MM.1S (cell line): ENCODE measurements around the gene SDK1.

Source experiments
- DNase-seq: peaks from one replicate; pipeline ENCODE4 v3.0.0-alpha.2; 2015
- H2AFZ ChIP-seq: fragments of 300-600 bp; sonication (generic); 2 replicates; pipeline ENCODE4 v1.6.0; 2016; ENCODE audit warnings: antibody characterized with exemption, low read length
- H3F3A ChIP-seq: fragments of 300-600 bp; sonication (generic); 2 replicates; pipeline ENCODE4 v1.6.1; 2016; ENCODE audit warnings: mild to moderate bottlenecking, antibody characterized with exemption, low read length, moderate library complexity, mixed read lengths; ENCODE audit not compliant: insufficient read depth
- H3K27ac ChIP-seq: fragments of 300-600 bp; sonication (generic); 2 replicates; pipeline ENCODE4 v1.5.1; 2016; ENCODE audit warnings: mild to moderate bottlenecking, low read length
- H3K27me3 ChIP-seq: fragments of 300-600 bp; sonication (generic); replicated peaks from 2 replicates; pipeline ENCODE4 v1.6.0; 2016; ENCODE audit warnings: low read length; ENCODE audit not compliant: insufficient read depth
- H3K36me3 ChIP-seq: fragments of 300-600 bp; sonication (generic); replicated peaks from 2 replicates; pipeline ENCODE4 v1.6.1; 2016; ENCODE audit warnings: mild to moderate bottlenecking, low read length, mixed read lengths; ENCODE audit not compliant: insufficient read depth
- H3K4me1 ChIP-seq: fragments of 300-600 bp; sonication (generic); 2 replicates; pipeline ENCODE4 v1.6.1; 2016; ENCODE audit warnings: low read length, mixed read lengths
- H3K4me2 ChIP-seq: fragments of 300-600 bp; sonication (generic); 2 replicates; pipeline ENCODE4 v1.6.0; 2016; ENCODE audit warnings: low read depth, low read length
- H3K4me3 ChIP-seq: fragments of 300-600 bp; sonication (generic); 2 replicates; pipeline ENCODE4 v1.5.1; 2016; ENCODE audit warnings: low read length, mixed read lengths
- H3K79me2 ChIP-seq: fragments of 300-600 bp; sonication (generic); 2 replicates; pipeline ENCODE4 v1.6.1; 2016; ENCODE audit warnings: mixed run types, low read length, mixed read lengths
- H3K9ac ChIP-seq: fragments of 300-600 bp; sonication (generic); 2 replicates; pipeline ENCODE4 v1.6.1; 2016; ENCODE audit warnings: low read length, mixed read lengths
- H3K9me2 ChIP-seq: fragments of 300-600 bp; sonication (generic); replicated peaks from 2 replicates; pipeline ENCODE4 v1.6.1; 2016; ENCODE audit warnings: mild to moderate bottlenecking, low read length, mixed read lengths; ENCODE audit not compliant: insufficient read depth
- H3K9me3 ChIP-seq: fragments of 300-600 bp; sonication (generic); replicated peaks from 2 replicates; pipeline ENCODE4 v1.6.1; 2016; ENCODE audit warnings: mild to moderate bottlenecking, low read length, mixed read lengths; ENCODE audit not compliant: insufficient read depth
- H4K20me1 ChIP-seq: fragments of 300-600 bp; sonication (generic); 2 replicates; pipeline ENCODE4 v1.6.1; 2016; ENCODE audit warnings: mild to moderate bottlenecking, low read length, moderate library complexity, mixed read lengths; ENCODE audit not compliant: insufficient read depth
- EZH2 ChIP-seq: fragments of 300-600 bp; sonication (generic); optimal IDR thresholded peaks from 2 replicates; pipeline ENCODE3; 2017; ENCODE audit warnings: low read depth, mild to moderate bottlenecking, antibody characterized with exemption, low read length, mixed read lengths
- EZH2phosphoT487 ChIP-seq: fragments of 300-600 bp; sonication (generic); IDR thresholded peaks from 2 replicates; pipeline ENCODE4 v1.6.1; 2018; ENCODE audit warnings: antibody characterized with exemption, low read length
- TF ChIP-seq, protein P1 (sequence below): fragments of 300-600 bp; sonication (generic); IDR thresholded peaks from 2 replicates; pipeline ENCODE4 v1.5.1; 2016; ENCODE audit warnings: antibody characterized with exemption, low read length, mixed read lengths

The SDK1 gene

DNA sequence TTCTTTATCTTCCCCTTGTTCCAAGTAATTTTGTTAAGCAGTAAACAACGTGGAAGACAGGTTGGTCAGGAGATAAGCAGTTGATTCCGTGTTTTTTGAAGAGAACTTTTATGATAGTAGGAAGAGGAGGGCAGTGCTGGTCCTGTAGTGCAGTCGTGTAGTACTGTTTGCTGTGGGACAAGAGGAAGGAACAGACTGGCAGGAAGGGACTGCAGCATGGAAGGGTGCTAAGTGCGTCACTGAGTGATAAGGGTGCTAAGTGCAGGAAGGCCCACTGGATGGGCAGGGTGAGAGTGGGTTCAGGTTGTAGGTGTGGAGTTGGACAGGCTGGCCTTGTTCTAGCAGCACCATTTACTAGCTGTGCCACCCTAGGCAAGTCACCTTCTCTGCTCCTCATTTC, 125.0 kb downstream of the SDK1 start:
- Histone ChIP-seq H3K9me2 (no peaks in the 10 kb centered on the region), H3K4me3 (no peak overlapping the region), H3K4me2 (no peak overlapping the region), H2AFZ (no peak overlapping the region), H3K36me3 (no peaks in the 10 kb centered on the region), H3K9me3 (no peaks in the 10 kb centered on the region), H3F3A (no peaks in the 10 kb centered on the region), H3K27ac (no peak overlapping the region), H3K9ac (no peak overlapping the region), H3K79me2 (no peaks in the 10 kb centered on the region), H4K20me1 (no peaks in the 10 kb centered on the region), H3K4me1 (no peaks in the 10 kb centered on the region), H3K27me3 (no peaks in the 10 kb centered on the region)
- DNase-seq, result no peak
- no peak for TF ChIP-seq EZH2
- TF ChIP-seq, protein P1, sequence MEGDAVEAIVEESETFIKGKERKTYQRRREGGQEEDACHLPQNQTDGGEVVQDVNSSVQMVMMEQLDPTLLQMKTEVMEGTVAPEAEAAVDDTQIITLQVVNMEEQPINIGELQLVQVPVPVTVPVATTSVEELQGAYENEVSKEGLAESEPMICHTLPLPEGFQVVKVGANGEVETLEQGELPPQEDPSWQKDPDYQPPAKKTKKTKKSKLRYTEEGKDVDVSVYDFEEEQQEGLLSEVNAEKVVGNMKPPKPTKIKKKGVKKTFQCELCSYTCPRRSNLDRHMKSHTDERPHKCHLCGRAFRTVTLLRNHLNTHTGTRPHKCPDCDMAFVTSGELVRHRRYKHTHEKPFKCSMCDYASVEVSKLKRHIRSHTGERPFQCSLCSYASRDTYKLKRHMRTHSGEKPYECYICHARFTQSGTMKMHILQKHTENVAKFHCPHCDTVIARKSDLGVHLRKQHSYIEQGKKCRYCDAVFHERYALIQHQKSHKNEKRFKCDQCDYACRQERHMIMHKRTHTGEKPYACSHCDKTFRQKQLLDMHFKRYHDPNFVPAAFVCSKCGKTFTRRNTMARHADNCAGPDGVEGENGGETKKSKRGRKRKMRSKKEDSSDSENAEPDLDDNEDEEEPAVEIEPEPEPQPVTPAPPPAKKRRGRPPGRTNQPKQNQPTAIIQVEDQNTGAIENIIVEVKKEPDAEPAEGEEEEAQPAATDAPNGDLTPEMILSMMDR, result no peak
- TF ChIP-seq EZH2phosphoT487, result no peak

DNA sequence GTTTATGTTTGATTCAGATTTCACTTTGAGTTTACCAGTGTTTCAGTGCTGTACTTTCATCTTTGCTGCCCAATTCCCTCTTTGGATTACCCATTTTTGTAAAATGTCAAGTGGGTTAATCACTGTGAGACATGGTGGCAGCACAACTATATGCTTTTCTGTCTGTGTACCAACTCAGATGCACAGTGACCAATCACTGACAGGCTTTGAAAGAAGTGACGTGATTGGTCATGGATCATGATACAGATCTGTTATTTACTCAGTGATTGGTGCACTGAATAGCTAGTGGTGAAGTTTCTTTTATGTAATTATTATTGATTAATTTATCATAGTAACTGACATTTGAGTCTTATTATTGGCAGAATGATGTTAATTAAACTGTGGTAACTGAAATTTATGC, 126.9 kb downstream of the SDK1 start:
- DNase-seq, result no peak
- TF ChIP-seq EZH2 (no peak), EZH2phosphoT487 (no peak)
- TF ChIP-seq, protein P1, result no peak
- no peaks in the 10 kb centered on the region for H3K4me1 ChIP-seq

DNA sequence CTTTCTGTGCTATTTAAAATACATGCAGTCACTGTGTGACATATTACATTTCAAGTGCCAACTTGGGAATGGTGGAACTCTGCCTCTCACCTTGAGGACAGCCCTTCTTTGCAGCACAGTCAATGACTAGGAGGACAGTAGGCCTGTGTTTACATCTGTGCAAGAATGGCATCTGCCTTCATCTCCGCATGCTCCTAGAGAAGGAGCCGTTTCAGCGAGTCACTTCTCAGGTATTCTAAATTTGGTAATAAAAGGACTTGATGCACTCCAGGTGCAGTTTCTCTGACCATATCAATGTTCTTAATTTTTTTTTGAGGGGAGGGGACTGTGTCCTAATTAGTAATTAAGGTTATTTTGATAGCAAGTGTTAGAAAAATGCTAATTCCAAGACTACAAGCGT, 128.9 kb downstream of the SDK1 start:
- Histone ChIP-seq H3K4me3 (no peak overlapping the region), H3K9ac (no peak overlapping the region), H2AFZ (no peak overlapping the region), H3K27ac (no peak overlapping the region), H4K20me1 (no peaks in the 10 kb centered on the region), H3K4me2 (no peak overlapping the region), H3K36me3 (no peaks in the 10 kb centered on the region), H3F3A (no peaks in the 10 kb centered on the region), H3K27me3 (no peaks in the 10 kb centered on the region), H3K9me3 (no peaks in the 10 kb centered on the region), H3K4me1 (no peaks in the 10 kb centered on the region), H3K79me2 (no peaks in the 10 kb centered on the region), H3K9me2 (no peaks in the 10 kb centered on the region)
- DNase-seq, result no peak
- TF ChIP-seq EZH2phosphoT487, result no peak
- TF ChIP-seq, protein P1, result no peak
- TF ChIP-seq EZH2, result no peak

More for the DNA sequence above, 126.9 kb downstream of the SDK1 start:
- Histone ChIP-seq H3K4me2 (no peak overlapping the region), H3K9me3 (no peaks in the 10 kb centered on the region), H3K9me2 (no peaks in the 10 kb centered on the region), H3F3A (no peaks in the 10 kb centered on the region), H3K27me3 (no peaks in the 10 kb centered on the region), H3K9ac (no peak overlapping the region), H3K4me3 (no peak overlapping the region), H3K36me3 (no peaks in the 10 kb centered on the region), H3K79me2 (no peaks in the 10 kb centered on the region), H2AFZ (no peak overlapping the region), H3K27ac (no peak overlapping the region), H4K20me1 (no peaks in the 10 kb centered on the region)

DNA sequence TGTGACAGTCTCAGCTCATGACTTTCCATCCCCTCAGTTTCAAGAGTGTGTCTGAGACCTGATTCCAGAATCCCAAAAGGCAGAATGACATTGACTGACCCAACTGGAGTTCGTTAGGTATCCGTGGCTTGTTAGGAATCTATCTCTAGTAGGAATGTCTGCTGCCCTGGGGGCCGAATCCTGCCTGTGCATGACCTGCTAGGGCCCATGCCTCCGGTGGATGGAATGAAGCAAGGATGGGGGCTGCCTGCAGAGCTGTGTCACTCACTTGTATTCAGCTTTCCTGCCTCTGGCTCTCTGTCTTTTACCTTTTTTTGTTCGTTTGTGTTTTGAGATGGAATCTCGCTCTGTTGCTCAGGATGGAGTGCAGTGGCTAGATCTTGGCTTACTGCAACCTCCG, 129.5 kb downstream of the SDK1 start:
- no peak for DNase-seq
- Histone ChIP-seq H2AFZ (no peak overlapping the region), H4K20me1 (no peaks in the 10 kb centered on the region), H3K4me3 (no peak overlapping the region), H3K27ac (no peak overlapping the region), H3K36me3 (no peaks in the 10 kb centered on the region), H3K4me1 (no peaks in the 10 kb centered on the region), H3K9ac (no peak overlapping the region), H3F3A (no peaks in the 10 kb centered on the region), H3K4me2 (no peak overlapping the region), H3K9me2 (no peaks in the 10 kb centered on the region), H3K79me2 (no peaks in the 10 kb centered on the region), H3K27me3 (no peaks in the 10 kb centered on the region), H3K9me3 (no peaks in the 10 kb centered on the region)
- TF ChIP-seq, protein P1, result no peak
- TF ChIP-seq EZH2 (no peak), EZH2phosphoT487 (no peak)
